PC-3 (cell line): Measurements from ENCODE around the gene KCNIP4.

Experiments used
- CTCF ChIP-seq: fragments of 300-600 bp; sonication (generic); conservative IDR thresholded peaks from 2 replicates; pipeline ENCODE4 v1.5.1; 2017; ENCODE audit warnings: antibody characterized with exemption, low read depth, mild to moderate bottlenecking, low read length
- EZH2 ChIP-seq: fragments of 300-600 bp; sonication (generic); IDR thresholded peaks from one replicate; pipeline ENCODE4 v1.6.1; 2017; ENCODE audit warnings: antibody characterized with exemption, mild to moderate bottlenecking, low read length; ENCODE audit not compliant: unreplicated experiment

GRCh38 chr4:21900211-21900610 lies 48.4 kb downstream of the KCNIP4 start:
- TF ChIP-seq EZH2 (no peak), CTCF (no peak)
